Coronary artery (tissue), 2 donors: ENCODE results near the gene KRT3.

Experiments used
- DNase-seq: peaks from one replicate; pipeline ENCODE4 v3.0.0-alpha.2; 2017; ENCODE audit warnings: low spot score
- H3K27ac ChIP-seq, 2 donors: fragments of 200-600 bp; sonication (generic); one replicate each; pipeline ENCODE4 v1.5.1; 2016 to 2019
- H3K4me3 ChIP-seq: fragments of 200-600 bp; sonication (generic); 2 replicates; pipeline ENCODE4 v1.5.1; 2016; ENCODE audit warnings: mild to moderate bottlenecking, moderate library complexity
- TF ChIP-seq, protein P1 (sequence below): fragments of 200-600 bp; sonication (generic); IDR thresholded peaks from one replicate; pipeline ENCODE4 v1.5.1; 2019; ENCODE audit warnings: antibody characterized with exemption

KRT3 gene

DNA sequence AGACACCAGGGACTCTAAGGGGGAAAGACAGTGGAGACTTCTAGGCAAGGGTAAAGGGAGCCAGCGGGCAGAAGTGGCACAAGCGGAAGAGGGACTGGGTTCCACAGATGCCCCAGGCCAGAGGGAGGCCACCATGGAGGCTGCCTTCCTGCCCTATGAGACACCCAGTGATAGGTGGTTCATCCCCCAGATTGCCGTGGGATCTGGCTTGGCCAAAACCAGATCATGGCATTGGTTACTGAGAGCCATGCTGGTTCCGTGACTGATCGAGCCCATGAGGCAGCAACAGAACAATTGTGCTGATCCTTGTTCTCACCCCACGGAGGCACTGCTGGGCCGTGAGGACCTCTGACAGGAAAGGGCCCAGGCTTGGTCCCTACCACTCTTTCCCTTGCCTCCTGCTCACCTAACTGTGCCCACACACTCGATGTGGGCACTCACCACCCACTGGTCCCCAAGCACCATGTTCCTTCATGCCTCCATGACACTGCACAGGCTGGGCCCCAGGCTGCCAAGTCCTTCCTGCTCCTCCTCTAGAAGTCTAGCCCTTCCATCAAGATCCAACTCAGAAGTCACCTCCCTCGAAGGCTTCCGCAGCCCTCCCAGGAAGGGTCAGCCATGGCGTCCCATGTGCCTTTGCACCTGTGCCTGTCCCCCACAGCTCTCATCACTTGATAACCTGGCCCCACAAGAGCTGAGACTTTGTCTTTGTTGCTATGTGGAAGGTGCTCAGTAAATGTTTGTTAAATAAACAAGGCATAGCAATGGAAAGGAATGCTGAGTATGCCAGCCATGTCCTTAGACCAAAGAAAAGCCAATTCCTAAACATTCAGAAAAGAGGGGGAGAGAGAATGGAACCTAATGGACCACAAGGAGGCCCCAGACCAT, 30.9 kb upstream of the KRT3 start:
- TF ChIP-seq, protein P1, sequence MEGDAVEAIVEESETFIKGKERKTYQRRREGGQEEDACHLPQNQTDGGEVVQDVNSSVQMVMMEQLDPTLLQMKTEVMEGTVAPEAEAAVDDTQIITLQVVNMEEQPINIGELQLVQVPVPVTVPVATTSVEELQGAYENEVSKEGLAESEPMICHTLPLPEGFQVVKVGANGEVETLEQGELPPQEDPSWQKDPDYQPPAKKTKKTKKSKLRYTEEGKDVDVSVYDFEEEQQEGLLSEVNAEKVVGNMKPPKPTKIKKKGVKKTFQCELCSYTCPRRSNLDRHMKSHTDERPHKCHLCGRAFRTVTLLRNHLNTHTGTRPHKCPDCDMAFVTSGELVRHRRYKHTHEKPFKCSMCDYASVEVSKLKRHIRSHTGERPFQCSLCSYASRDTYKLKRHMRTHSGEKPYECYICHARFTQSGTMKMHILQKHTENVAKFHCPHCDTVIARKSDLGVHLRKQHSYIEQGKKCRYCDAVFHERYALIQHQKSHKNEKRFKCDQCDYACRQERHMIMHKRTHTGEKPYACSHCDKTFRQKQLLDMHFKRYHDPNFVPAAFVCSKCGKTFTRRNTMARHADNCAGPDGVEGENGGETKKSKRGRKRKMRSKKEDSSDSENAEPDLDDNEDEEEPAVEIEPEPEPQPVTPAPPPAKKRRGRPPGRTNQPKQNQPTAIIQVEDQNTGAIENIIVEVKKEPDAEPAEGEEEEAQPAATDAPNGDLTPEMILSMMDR = no peak
- DNase-seq = no peak
- Histone ChIP-seq H3K27ac (no peak overlapping the region), H3K4me3 (no peak overlapping the region)

DNA sequence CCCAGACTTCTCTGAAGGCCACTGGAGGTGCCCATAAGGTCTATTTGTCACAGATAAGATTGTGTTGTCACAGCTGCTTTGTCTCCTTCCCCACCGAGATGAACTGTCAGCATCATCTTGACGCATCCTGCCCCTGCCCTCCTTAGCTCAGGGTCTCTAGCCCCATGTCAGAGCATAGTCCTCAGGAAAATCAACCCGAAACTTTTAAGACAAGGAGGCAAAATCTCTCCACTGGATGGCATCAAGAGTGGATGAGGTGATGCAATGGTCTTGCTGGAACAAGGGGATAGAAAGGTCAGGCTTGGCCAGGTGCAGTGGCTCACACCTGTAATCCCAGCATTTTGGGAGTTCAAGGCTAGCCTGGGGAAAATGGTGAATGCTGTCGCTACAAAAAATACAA, 30.0 kb upstream of the KRT3 start:
- H3K4me3 ChIP-seq = no peak overlapping the region
- TF ChIP-seq, protein P1 = no peak
- no peak for DNase-seq
- H3K27ac ChIP-seq = no peak overlapping the region

DNA sequence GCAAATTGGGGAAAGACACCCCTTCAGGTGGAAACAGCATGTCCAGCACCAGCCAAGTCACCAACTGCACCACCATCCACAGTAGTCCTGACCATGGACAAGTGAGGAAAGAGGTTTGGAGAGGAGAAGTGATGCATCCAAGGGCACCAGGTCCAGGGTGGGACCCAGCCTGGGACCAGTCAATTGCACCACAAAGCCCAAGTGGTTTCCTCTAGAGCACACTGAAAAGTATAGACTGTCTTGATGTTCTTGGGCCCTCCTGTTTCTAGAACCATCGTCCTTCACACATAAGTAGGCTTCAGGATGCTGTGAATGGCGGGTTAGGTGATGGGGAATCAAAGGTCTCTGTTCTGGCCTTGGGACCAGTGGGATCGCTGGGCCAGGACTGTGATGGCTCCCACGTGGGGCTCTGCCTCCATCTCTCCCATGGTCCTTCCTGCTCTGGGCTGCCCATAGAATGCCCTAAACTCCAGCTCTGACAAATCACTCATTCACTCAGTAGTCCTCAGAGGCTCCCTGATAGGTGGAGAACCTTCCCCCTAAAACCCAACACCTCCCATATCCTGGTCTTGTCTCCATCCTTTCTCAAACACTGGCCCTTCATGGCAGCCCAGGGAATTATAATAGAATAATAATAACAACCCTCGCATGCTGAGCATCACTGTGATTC, 29.0 kb upstream of the KRT3 start:
- TF ChIP-seq, protein P1 = no peak
- Histone ChIP-seq H3K27ac (no peak overlapping the region), H3K4me3 (no peak overlapping the region)
- no peak for DNase-seq

DNA sequence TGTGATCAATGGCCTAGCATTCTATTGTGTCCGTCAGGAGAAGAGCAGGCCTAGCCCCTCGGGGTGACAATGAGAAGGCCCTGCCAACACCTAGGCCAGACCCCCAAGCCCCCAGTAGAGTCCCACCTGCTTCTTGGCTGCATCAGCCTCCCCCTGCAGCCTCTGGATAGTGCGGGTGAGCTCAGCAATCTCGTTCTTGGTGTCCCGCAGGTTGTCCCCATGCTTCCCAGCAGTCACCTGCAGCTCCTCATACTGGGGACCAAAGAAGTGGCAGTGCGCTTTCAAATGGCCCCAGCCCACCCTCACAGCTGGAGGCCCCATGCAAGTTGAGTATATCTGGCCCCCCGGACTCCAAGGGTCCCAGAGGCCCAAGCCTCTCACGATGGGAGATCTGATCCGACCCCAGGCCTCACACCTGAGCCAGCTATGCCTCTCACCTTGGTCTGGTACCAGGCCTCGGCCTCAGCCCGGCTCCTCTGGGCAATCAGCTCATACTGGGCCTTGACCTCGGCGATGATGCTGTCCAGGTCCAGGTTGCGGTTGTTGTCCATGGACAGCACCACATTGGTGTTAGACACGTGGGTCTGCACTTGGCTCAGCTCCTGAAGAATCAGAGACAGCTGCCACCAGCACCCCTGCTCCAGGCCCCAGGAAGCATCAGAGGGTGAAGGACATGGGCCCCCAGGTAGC, 28.0 kb upstream of the KRT3 start:
- TF ChIP-seq, protein P1 = no peak
- no peak for DNase-seq
- H3K4me3 ChIP-seq = no peak overlapping the region
- no peak overlapping the region for H3K27ac ChIP-seq

DNA sequence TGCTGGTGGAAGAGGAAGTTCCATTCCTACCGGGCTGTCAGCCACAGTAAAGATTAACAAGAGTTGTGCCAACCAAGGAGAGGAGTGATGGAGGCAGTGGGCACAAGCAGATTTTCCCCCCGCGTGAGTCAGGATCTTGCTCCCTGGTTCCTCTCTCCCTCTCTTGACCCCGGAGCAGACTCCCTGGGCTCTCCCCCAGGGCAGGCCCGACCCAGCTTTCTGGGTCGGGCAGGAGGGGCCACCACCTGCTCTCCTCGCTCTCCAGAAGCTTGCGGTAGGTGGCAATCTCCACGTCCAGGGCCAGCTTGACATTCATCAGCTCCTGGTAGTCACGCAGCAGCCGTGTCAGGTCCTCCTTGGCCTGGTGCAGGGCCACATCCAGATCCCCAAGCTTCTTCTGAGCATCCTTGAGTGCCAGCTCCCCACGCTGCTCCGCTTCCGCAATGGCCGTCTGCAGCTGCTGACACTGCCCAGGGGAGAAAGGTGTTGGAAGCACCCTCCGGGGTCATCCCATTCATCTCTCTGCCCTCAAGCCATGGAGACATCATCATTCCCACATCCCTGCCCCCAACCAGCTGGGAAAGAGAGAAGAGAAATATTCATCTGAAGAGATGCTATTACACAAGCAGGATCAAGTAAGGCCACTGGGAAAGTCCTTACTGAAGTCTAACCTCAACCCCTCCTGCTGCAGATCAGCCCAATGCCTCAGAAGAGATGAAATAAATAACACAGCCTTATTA, 27.0 kb upstream of the KRT3 start:
- no peak for DNase-seq
- Histone ChIP-seq H3K27ac (no peak overlapping the region), H3K4me3 (no peak overlapping the region)
- TF ChIP-seq, protein P1 = no peak

DNA sequence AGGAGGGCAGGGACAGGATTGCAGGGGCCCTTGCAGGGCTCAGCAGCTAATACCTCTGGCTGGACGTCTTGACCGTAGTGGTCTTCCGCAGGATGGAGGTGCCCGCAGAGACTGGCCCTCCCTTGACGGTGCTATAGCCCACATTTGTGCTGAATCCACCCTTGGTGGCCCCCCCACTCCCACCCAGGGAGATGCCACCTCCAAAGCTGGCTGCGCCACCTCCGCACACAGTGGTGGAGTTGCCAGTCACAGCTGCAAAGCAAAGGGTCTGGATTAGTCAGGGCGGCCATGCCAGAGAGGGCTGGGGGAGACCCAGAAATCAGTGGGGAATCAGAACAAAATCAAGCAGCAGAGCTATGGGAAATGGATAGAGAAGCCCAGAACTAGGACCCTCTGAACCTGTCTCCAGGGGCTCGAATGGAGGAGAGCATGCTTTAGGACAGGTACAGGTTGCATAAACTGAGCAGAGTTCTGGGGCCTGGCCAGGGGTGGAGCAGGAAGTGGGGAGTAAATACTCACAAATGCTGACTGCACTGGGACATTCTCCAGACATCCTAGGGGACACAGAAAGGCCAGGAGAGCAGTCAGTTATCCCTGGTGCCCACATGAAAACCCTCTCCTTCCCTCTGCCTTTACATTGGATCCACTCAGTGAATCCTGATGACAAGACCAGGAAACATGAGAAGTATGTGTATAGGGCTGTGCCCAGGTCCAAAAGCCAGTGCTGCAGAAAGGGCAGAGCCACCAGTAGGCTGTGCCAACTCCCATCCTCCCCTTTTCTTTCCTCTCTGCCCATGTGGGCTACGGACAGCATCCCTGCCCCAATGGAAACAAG, 26.1 kb upstream of the KRT3 start:
- TF ChIP-seq, protein P1 = no peak
- no peak for DNase-seq
- no peak overlapping the region for H3K27ac ChIP-seq
- H3K4me3 ChIP-seq = no peak overlapping the region
